Right lobe of liver (tissue), 4 donors: ENCODE results near the gene DIP2A.

Experiments used
- CTCF ChIP-seq, 4 donors: fragments of 200-600 bp in 3 of 4; fragments of 450-650 bp in 1 of 4; IDR thresholded peaks; one replicate each; pipeline versions ENCODE4 v1.5.1 to v1.8.0; 2016 to 2022; ENCODE audit warnings: antibody characterized with exemption in 4 of 4, mild to moderate bottlenecking in 2 of 4
- POLR2A ChIP-seq: fragments of 450-650 bp; IDR thresholded peaks from one replicate; pipeline ENCODE4 v1.6.1; 2017; ENCODE audit warnings: antibody characterized with exemption, mild to moderate bottlenecking
- donor health status: DM: no; HTN: no; CAD: no.
- donor health status: DM: no; HTN: no; CAD: no.
- donor health status: DM: no; HTN: yes; CAD: no.

GRCh38 chr21:46425041-46425440 is 33.6 kb upstream of the DIP2A start:
- TF ChIP-seq CTCF (IDR thresholded peaks at IDR 0.05) (no peak), POLR2A (no peak)
